Ovary (tissue), 3 donors: ENCODE results near the gene ZCCHC10.

ENCODE experiments used
- CTCF ChIP-seq, 3 donors: fragments of 450-650 bp in 2 of 3; fragments of 200-600 bp in 1 of 3; IDR thresholded peaks; one replicate each; pipeline versions ENCODE4 v1.5.1 to v1.8.0; 2016 to 2022; ENCODE audit warnings: antibody characterized with exemption in 3 of 3, mild to moderate bottlenecking in 1 of 3
- POLR2A ChIP-seq: fragments of 450-650 bp; IDR thresholded peaks from one replicate; pipeline ENCODE4 v1.6.1; 2017; ENCODE audit warnings: antibody characterized with exemption, mild to moderate bottlenecking, moderate library complexity
- donor health status: DM: no; HTN: no; CAD: no.

DNA sequence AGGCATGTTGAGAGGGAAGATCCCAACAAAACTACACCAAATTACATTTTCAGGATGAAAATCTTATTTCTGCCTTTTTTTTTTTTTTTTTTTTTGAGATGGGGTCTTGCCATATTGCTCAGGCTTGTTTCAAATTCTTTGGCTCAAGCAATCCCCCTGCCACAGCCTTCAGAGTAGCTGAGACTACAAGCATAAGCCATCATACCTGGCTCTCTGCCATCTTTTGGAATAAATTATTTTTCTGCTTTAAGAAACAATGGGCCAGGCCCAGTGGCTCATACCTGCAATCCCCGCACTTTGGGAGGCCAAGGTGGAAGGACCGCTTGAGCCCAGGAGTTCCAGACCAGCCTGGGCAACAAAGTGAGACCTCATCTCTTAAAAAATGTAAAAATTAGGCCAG is 77.2 kb downstream of the ZCCHC10 start:
- no peak for TF ChIP-seq CTCF (IDR thresholded peaks at IDR 0.05)
- no peak for TF ChIP-seq POLR2A
